Activated gamma-delta T cell treated with anti-CD3 and anti-CD28 coated beads, Interleukin-2, amount 50 U/mL, for 16 hours (primary cell): ENCODE results near the gene FAM3C.
"Not testable (repeated sequence)": the region's sequence is repeated elsewhere in the genome, so short reads cannot be mapped to it uniquely, and the experiment has no call there.

Source experiments
- DNase-seq: peaks from one replicate; pipeline ENCODE4 v3.0.0-alpha.2; 2020; ENCODE audit warnings: low read depth

Gene FAM3C

GRCh38 chr7:121331048-121331447 lies 65.1 kb downstream of the FAM3C start:
- DNase-seq = no peak

DNA sequence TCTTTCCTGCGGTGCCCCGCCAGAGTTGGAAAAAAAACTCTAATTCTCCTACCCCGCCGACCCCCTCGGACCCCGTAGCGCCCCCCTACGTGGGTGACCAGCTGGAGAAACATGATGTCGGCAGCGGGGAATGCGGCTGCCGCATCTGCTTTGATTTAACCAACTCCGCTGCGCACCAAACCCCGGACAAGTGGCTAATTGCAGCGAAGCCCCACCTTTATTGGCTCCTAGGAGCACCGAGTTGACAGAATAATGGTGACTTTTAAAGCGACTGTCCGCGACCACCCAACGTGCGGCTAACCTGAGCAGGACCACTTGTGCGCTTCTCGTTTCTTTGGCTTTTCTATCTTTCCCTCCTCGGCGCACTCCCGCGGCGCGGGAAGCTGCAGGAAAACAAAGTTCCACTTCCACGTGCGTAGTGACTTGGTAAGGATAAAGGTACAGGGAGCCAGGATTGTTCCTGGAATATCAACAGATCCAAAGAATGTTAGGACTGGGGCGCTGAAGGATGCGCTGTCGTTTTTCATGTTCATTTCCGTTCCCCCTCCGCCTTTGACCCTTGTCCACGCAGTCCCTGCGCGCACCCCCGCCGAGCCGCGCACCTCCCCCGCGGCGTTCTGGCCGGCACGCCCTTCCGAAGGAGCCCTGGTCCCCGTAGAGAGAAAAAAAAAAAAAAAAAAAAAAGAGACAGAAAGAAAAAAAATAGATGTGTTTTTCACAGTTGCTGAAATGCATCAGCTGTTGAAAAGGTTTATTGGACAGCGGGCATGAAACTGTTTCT lies 65.9 kb downstream of the FAM3C start:
- no peak for DNase-seq

DNA sequence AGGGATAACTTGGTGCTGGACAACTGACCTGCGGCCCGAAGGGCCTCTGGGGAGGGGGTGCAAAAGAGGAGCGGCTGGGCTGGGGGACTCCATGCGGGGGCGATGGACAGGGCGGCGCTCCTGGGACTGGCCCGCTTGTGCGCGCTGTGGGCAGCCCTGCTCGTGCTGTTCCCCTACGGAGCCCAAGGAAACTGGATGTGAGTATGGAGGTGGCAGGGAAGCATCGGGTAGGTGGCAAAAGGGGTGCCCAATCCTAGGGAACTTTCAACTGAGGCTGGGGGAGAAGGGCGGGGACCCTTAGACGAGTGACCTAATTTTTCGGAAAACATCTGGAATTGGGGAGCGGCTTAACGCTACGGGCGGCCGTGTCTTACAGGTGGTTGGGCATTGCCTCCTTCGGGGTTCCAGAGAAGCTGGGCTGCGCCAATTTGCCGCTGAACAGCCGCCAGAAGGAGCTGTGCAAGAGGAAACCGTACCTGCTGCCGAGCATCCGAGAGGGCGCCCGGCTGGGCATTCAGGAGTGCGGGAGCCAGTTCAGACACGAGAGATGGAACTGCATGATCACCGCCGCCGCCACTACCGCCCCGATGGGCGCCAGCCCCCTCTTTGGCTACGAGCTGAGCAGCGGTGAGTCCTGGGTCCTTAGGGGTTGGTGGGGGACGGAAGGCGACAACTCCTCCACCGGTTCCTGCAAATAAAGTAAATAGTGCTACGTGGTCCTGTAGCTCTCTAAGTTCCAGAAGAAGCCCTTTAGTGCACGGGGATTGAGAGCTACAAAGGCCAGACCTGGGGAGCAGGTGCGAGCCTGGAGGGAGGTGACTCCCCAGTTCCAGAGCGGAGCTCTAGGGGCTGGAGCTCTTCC lies 66.7 kb downstream of the FAM3C start:
- DNase-seq = no peak

- no peak for DNase-seq
Measured at GRCh38 chr7:121328508-121329190, 67.5 kb downstream of the FAM3C start, which contains the start of gene WNT16. Gene WNT16 (plus strand): TSS chr7:121329000. CDS start chr7:121329293, 293 bp downstream.

GRCh38 chr7:121327671-121328070 lies 68.4 kb downstream of the FAM3C start:
- no peak for DNase-seq

DNA sequence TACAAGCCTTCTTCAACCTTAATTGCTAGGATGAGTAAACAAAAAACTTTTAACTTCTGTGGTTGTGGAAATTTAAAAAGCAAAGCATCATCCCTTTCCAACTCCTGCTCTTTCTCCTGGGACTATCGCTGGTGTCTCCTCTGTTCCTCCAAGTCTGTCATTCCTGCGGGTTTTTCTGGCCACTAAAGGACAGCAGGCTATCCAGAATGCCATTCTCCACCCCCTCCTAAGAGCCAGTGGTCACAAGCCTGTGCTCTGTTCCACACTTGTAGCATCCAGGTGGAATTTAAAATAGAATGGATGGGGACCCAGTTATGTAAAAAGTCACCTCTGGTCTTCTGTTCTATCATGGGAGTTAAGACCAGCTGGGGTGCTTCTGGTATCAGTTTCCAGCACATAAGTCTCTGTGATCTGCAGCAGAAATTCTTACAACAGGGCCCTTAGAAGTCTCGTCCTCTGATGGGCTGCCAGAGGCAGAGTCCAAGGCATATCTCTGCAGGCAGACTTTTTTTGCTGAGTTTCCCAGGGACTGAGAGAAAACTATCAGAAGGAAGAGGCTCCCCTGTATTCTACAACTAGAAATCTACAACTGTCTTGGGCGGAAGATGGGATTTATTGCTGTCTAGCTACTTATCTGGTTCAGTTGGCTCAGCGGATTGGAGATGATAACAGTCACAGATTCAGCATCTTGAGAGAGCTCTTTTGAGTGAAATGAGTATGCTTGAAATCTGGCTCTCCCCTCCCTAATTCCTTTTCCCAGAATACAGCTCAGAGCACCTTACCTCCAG lies 72.4 kb downstream of the FAM3C start:
- no peak for DNase-seq

DNA sequence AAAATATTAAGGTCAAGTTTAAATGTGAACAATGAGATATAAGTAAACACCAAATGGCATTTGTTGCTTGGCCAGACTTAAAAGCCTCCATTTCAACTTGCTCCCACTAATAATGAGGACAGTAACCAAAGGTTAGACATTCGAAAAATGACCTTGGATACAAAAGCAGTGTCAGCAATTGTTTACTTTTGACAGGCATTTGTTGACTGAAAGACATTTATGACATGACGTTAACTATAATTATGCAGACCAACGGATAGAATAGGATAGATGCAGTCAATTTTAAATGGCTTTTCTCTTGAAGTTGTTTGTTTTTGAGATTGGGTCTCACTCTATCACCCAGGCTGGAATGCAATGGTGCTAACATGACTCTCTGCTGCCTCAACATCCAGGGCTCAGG lies 73.6 kb downstream of the FAM3C start:
- DNase-seq = no peak

- not testable (repeated sequence) for DNase-seq
Measured at GRCh38 chr7:121315170-121315569, 80.9 kb downstream of the FAM3C start.

DNA sequence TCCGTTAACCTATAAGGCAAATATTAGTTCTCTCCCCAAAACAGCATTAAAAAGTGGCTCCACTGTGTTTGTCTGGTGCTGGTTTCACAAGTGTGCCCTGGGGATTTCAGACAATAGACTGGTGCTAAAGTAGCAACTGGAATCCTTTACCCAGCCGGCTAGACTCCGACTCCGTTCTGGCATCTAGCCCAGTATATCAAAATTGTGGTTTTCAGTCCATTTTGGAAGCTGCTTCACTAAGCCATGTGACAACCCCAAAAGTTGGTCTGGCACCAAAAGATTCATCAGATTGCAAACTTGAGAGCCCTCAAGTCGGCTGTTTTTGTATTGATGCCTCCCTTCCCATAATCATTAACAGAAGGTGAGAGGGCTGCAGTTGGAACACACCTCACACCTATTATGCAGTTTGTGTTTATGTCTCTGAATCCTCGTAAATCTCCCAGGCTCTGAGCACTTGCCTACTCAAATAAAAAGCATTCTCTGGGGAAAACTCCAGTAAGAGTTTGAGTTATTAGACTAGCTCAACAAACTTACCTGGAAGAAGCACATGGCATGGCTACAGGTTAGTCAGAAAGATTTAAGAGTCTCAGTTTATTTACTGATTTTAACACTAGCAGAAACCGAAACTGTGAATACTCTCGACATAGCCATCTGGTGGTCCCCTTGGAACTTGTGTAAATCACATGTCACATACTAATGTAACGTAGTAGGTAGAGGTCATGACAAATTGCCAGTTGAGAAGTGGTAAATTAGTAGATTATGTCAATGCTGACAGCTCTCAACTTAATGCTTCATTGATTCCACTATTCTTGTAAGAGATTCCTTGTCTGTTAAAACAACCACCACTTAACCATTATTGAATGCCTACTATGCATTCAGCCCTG lies 82.1 kb downstream of the FAM3C start:
- DNase-seq = no peak

DNA sequence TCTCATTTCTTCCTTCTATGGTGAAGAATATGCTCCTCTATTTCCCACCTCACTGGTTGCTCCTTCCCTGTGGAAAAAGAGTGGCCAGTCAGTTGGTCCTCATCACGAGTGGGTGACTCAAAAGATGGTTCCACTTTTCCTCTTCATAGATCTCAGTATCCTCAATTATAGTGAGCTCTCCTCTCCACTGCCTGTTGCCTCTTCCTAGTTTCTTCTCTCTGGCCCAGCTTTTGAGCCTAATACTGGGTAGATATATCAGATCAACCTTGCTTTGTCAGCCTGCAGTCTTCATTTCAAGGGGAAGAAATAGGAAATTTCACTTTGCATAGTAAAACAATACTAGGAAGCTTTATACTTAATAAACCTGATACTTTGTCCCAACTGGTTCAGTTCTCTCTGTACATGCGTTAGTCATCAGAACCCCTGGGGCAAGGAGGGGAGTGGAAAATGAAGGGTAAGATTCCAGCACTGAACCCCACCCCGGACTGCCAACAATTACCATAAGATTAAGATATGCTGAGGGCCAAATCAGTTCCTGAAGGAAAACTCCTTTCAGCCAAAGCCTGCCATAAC lies 82.8 kb downstream of the FAM3C start:
- no peak for DNase-seq

- DNase-seq = no peak
Measured at GRCh38 chr7:121307021-121307574, 89.0 kb downstream of the FAM3C start.

DNA sequence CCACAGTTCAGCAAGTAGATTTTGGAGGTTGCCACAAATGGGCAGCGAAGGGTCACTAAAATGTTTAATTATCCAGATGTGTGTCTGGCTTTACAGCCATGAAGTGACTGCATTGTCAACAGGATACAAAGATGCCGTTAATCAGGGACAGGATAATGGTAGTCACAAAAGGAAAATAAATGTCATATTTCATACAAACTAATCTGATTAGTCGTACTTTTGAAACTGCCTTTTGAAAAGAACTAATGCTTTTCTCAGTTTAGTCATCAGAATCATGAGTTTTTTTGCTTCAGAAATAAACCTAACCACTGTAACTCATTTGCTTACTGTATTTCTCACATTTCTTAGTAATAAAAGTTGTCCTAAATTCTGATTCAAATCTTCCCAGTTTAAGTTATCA lies 89.5 kb downstream of the FAM3C start:
- no peak for DNase-seq

DNA sequence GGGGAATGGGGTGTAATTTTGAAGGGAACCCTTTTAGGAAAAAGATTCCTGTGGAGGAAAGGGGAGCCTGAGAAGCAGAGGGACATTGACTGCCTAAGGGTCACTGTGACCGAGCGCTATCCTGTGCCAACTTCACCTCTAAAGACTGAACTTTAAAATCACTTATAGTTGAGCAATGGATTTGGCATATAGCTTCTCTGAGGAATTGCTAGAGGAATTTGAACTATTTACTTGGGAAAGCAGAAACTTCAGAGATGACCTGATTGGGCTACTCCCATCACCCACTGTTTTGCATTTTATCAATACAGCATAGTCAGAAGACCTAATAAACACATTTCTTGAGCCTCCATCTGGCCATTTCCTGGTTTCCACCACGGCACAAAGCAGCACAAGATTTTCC lies 91.0 kb downstream of the FAM3C start:
- DNase-seq = no peak

DNA sequence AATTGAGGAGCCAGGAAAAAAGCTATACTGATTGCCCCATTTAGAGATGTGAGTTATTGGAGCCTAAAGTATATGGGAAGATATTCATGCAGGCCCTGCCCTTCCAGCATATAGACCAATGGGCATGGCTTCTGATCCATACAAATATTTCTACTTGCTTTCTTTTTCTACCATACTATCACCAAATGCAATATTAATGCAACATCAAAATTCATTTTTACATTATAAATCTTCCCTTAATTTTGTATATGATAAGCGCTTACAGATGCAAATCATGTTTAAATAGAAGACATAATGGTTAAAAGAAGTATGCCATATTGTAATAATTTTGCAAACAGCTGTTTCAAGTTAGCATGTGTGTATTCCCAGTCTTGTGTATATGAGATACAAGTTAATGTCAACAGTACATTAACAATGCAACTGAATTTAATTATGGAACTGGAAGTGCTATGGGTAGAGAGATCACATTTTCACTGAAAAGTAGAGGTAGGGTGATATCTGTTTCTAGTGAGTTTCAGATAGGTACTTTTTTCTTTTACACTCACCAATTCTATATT lies 91.9 kb downstream of the FAM3C start:
- DNase-seq = no peak

DNA sequence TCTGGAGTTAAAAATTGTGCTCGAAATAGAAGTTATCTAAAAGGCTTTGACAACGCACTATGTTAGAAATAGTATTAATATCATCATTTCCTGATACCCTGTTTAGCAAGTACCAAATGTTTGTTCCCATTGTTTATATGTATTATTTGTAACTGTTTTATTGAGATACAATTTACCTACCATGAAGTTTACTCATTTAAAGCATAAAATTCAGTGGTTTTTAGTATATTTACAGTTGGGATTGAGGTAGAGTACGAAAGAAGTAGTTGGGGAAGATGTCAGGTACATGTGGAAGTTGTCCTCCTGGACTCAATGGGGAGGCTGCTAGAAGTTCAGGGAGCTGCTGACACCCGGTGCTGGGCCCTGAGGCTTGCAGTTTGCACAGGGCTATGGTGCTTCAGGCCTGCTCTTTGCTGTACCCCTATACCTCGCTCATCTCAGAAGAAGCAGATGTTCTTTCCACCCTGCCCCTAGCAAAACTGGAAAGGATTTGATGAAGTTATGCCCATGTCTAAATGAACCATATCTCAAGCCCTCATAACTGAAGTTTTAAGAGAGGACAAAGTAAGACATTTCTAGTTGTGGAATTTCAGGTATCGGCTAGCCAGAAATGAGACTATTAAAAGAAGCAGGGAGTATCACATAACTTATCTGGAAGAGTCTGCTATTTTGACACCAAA lies 92.5 kb downstream of the FAM3C start:
- no peak for DNase-seq

GRCh38 chr7:121302214-121302745 lies 93.8 kb downstream of the FAM3C start:
- DNase-seq = no peak

GRCh38 chr7:121301446-121302213 lies 94.5 kb downstream of the FAM3C start:
- DNase-seq = no peak
